COLO668 (cell line): ENCODE results near the gene IFI16.
"Not testable (repeated sequence)": the region's sequence is repeated elsewhere in the genome, so short reads cannot be mapped to it uniquely, and the experiment has no call there.

Source experiments
- DNase-seq: peaks from one replicate; lab custom pipeline; 2025; ENCODE audit not compliant: unreplicated experiment; lab: John Stamatoyannopoulos, UW

The IFI16 gene

DNA sequence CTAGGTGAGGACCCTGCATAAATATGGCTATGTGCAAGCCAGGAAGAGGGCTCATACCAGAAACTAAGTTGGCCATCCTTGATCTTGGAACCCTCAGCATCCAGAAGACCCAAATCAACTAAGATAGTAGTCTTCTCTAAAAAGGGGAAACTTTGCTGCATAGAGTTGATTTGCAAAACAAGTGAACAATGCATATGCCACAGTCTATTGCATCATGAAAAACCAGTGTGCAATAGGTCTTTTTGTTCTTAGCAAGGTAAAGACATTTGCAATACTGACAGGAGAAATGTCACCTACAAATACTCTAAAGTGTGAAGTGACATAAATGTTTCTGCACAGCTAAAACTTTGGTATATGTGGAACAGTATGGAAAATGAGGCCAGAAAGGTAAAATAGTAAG, 2.0 kb upstream of the IFI16 start:
- no peak for DNase-seq

- no peak for DNase-seq
Measured at GRCh38 chr1:159008744-159009188, 941 bp upstream of the IFI16 start.

DNA sequence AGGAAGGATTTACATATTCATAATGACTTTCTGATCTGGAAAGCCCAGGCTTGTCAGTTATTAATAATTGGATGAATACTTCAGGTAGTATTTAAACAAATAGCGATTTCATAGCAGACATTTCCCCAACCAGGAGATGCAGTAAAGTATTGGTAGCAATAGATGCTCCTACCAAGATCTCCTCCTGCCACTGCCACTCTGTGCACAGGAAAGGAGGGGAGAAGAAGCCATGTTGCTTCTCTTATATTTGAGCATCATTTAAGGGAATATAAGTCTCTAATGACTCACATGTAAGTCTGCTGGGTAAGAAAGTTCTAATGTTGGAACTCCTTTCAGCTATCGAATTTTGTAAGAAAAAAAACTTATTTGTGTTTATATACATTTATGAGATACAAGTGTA, 420 bp upstream of the IFI16 start:
- DNase-seq, result no peak

DNA sequence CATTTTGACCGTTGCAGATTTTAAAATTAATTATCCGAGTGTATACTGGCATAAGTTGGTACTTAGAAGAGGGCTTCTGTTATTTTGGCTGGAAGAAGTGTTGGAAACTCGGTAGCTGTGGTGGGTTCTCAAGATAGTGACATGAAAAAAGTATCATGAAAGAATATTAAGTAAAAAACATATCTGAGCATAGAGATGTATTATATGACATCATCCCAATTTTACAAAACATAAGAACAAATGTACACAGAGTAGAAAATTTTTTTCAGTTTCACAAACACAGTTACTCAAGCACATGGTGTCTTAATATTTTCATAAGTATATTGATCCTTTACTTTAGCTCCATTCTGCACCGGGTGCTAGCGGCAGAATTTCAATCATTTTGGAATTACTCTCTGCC, 684 bp downstream of the IFI16 start:
- no peak for DNase-seq

- not testable (repeated sequence) for DNase-seq
Measured at GRCh38 chr1:159011001-159011400, 1.3 kb downstream of the IFI16 start.

- no peak for DNase-seq
Measured at GRCh38 chr1:159011751-159012150, 2.0 kb downstream of the IFI16 start.

GRCh38 chr1:159012495-159012894, 2.8 kb downstream of the IFI16 start:
- no peak for DNase-seq

DNA sequence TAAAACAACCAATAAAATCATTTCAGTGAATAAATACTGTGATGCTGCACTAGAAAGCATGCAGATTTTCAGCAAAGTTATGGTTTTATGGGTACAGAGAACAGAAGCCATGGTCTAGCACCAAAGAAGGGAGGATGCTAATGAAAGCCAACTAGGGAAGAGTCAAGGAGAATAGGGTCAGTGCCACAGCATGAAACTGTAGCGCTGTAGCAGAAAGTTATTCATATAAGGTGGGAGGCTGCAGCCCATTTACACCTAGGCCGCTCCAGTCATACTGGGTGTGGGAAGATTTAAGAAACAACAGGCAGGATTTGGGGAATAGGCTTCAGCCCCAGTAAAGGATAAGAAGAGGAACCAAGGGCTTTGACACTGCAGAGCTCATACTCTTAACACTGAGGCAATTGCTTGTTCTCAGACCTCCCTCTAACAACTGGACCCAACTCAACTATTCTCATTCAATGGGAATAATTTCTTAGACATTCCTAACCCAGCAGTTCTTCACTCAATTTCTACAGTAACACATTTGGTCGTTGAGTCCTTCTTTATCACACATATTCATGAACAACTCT, 4.4 kb downstream of the IFI16 start:
- no peak for DNase-seq

GRCh38 chr1:159014851-159015250, 5.1 kb downstream of the IFI16 start:
- DNase-seq, result no peak

- no peak for DNase-seq
Measured at GRCh38 chr1:159015440-159015909, 5.8 kb downstream of the IFI16 start.

DNA sequence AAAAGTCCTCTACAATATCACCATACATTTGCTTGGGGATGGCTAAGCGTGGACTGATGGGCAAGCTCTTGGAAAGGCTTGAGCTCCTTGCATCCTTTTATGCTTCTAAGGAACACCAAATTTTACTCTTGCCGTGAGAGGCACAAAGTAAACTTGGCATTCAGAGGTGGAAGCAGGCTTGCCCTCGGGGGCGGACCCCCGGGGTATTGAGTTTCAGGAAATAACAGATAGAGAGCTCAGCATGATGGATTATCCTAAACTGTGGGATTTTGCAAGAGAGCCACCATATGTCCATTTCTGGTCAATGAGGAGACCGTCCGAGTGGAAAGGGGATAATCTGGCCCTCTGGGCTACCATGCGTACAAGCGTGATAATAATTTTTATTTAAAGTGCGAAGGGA, 14.0 kb downstream of the IFI16 start:
- DNase-seq, result no peak

GRCh38 chr1:159025043-159025442, 15.3 kb downstream of the IFI16 start:
- DNase-seq, result no peak

DNA sequence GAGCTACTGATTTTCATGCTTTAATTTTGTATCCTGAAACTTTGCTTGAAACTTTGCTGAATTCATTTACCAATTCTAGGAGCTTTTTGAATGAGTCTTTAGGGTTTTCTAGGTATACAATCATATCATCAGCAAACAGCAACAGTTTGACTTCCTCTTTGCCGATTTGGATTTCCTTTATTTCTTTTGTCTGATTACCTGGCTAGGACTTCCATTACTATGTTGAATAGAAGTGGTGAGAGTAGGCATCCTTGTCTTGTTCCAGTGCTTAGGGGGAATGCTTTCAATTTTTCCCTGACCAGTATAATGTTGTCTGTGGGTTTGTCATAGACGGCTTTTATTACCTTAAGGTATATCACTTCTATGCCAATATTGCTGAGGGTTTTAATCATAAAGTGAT, 17.1 kb downstream of the IFI16 start:
- not testable (repeated sequence) for DNase-seq

- DNase-seq, result no peak
Measured at GRCh38 chr1:159030311-159030710, 20.6 kb downstream of the IFI16 start.

- no peak for DNase-seq
Measured at GRCh38 chr1:159030877-159031447, 21.3 kb downstream of the IFI16 start.

GRCh38 chr1:159040206-159040605, 30.5 kb downstream of the IFI16 start:
- DNase-seq, result no peak

- DNase-seq, result no peak
Measured at GRCh38 chr1:159040893-159041724, 31.4 kb downstream of the IFI16 start.

- not testable (repeated sequence) for DNase-seq
Measured at GRCh38 chr1:159046486-159046885, 36.8 kb downstream of the IFI16 start.

- DNase-seq, result no peak
Measured at GRCh38 chr1:159051436-159051835, 41.7 kb downstream of the IFI16 start.

DNA sequence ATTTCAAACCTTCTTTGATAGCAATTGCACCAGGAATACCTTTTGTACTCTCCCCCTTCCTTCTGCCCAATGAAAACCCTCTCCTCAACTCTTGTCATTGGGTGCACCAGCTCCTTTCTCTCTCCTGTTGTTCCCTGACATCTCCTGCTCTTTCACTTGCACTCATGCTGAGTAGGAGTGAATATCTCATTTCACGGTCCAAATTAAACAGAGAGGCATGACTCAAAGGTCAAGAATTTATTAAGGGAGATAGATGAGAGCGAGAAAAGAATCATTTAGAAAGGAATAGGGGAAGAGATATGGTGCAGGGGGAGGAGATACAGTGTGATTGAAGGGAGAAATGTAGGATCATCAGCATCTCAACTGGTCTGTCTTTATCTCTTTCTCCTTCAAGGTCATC, 44.7 kb downstream of the IFI16 start:
- no peak for DNase-seq

DNA sequence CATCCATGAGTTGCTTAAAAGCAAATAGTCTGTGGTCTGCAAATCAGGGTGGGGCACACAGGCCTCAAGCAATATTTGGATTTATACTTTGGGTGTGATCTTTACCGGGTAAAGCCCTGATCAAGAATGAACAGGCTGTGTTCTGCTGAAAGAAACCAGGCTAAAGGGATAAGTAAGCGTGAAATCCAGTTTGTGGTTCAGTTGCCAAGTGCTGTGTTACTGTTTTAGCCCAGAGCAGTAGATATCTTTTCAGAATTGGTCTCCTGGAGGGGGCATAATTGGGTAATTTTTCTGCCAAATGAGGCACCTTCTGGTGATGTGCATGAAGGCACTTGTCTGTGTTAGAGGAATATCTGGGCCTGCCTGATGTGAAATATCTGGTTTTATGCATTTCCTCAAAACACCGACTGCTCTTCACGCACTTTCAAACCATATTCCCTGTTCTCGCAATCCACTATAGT, 45.5 kb downstream of the IFI16 start:
- no peak for DNase-seq

GRCh38 chr1:159056069-159056698, 46.5 kb downstream of the IFI16 start:
- no peak for DNase-seq
